AG04449 (cell line): ENCODE results near the gene KIF26B.

Experiments used
- CTCF ChIA-PET: fragments of 350-600 bp; formaldehyde crosslinking; extraction: SDS; loops from one replicate; lab custom pipeline; 2021; ENCODE audit warnings: antibody characterized with exemption; lab: Yijun Ruan, JAX
- POLR2A ChIA-PET: fragments of 400-600, 350-600 bp; formaldehyde crosslinking; extraction: SDS; loops from one replicate; lab custom pipeline; 2020; ENCODE audit warnings: antibody characterized with exemption, inconsistent platforms; lab: Yijun Ruan, JAX
- DNase-seq: peaks from one replicate; pipeline ENCODE4 v3.0.0-alpha.2; 2010; ENCODE audit warnings: low read depth, low spot score
- H3K4me3 ChIP-seq: 2 replicates; pipeline ENCODE4 v1.5.1; 2011; ENCODE audit warnings: low read depth, mild to moderate bottlenecking, control low read depth, low read length
- CTCF ChIP-seq: IDR thresholded peaks from one replicate; pipeline ENCODE4 v1.5.1; 2011; ENCODE audit warnings: mild to moderate bottlenecking, moderate library complexity, low read length, control low read depth, inconsistent platforms; ENCODE audit not compliant: insufficient read depth; ENCODE audit errors: missing control alignments

KIF26B gene

GRCh38 chr1:245121523-245121922 lies 33.3 kb upstream of the KIF26B start:
- POLR2A ChIA-PET: no interaction called here
- CTCF ChIA-PET: interaction anchor here (1.4 kb wide), 1 partner anchor 31 kb away, joined by 3 read pairs; no protein-coding TSS in a partner anchor
- TF ChIP-seq CTCF: no peak
- no peak for DNase-seq
- no peak overlapping the region for H3K4me3 ChIP-seq

GRCh38 chr1:245124241-245124640 lies 30.5 kb upstream of the KIF26B start:
- TF ChIP-seq CTCF: no peak
- no peak for DNase-seq
- CTCF ChIA-PET: no interaction called here

GRCh38 chr1:245124644-245125043 lies 30.1 kb upstream of the KIF26B start:
- CTCF ChIA-PET: no interaction called here
- POLR2A ChIA-PET: no interaction called here

More at GRCh38 chr1:245124241-245124640, 30.5 kb upstream of the KIF26B start:
- POLR2A ChIA-PET: no interaction called here
- no peak overlapping the region for H3K4me3 ChIP-seq

GRCh38 chr1:245126530-245126929 lies 28.3 kb upstream of the KIF26B start:
- CTCF ChIA-PET: no interaction called here
- DNase-seq: no peak
- POLR2A ChIA-PET: no interaction called here
- TF ChIP-seq CTCF: no peak
- H3K4me3 ChIP-seq: no peak overlapping the region

More at GRCh38 chr1:245124644-245125043, 30.1 kb upstream of the KIF26B start:
- no peak for DNase-seq
- no peak for TF ChIP-seq CTCF
- H3K4me3 ChIP-seq: no peak overlapping the region

- ChIA-PET POLR2A (interaction anchor here (0.6 kb wide), 1 partner anchor 16 kb away, joined by 9 read pairs; no protein-coding TSS in a partner anchor), CTCF (interaction anchor here (1.1 to 1.2 kb wide), 2 partner anchors 25 to 1364 kb away, joined by 3 read pairs; no protein-coding TSS in a partner anchor)
- H3K4me3 ChIP-seq: no peak overlapping the region
- no peak for DNase-seq
- no peak for TF ChIP-seq CTCF
These were observed 26.2 kb upstream of the KIF26B start for GRCh38 chr1:245128381-245129101.
